Measurements from ENCODE around the gene RASAL1. TPM values are rescaled to one million over a fixed set of nuclear protein-coding genes. Genes with fewer than 3 reads are reported as not detected.

RASAL1 gene, protein sequence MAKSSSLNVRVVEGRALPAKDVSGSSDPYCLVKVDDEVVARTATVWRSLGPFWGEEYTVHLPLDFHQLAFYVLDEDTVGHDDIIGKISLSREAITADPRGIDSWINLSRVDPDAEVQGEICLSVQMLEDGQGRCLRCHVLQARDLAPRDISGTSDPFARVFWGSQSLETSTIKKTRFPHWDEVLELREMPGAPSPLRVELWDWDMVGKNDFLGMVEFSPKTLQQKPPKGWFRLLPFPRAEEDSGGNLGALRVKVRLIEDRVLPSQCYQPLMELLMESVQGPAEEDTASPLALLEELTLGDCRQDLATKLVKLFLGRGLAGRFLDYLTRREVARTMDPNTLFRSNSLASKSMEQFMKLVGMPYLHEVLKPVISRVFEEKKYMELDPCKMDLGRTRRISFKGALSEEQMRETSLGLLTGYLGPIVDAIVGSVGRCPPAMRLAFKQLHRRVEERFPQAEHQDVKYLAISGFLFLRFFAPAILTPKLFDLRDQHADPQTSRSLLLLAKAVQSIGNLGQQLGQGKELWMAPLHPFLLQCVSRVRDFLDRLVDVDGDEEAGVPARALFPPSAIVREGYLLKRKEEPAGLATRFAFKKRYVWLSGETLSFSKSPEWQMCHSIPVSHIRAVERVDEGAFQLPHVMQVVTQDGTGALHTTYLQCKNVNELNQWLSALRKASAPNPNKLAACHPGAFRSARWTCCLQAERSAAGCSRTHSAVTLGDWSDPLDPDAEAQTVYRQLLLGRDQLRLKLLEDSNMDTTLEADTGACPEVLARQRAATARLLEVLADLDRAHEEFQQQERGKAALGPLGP
- not detected for polyA plus RNA-seq (2013, experiment 1 of 2; ENCODE audit: insufficient read length)
- polyA plus RNA-seq (2013, experiment 2 of 2; ENCODE audit: insufficient read length) = not detected

GRCh38 chr12:113135178-113136127 is at the start of gene RASAL1:
RASAL1 (minus strand) TSS chr12:113135761; CDS start chr12:113135462, 299 bp downstream.
- no peak for DNase-seq

DNA sequence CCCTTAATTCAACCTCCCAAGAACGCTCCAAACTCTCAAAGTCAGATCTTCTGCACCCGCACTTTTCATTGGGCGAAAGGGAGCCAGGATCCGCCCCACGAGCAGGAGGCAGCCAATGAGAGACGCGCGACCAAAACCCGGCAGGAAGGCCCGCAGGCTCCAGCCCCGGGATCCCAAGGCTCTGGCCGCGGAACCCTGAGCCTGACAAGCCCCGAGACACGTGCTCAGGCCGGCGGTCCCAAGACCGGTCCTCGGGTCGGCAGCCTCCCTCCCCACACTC is 49.3 kb upstream of the RASAL1 start:
- DNase-seq = peak; percentile 89

GRCh38 chr12:113184098-113184899 is 48.7 kb upstream of the RASAL1 start:
- DNase-seq = no peak

DNA sequence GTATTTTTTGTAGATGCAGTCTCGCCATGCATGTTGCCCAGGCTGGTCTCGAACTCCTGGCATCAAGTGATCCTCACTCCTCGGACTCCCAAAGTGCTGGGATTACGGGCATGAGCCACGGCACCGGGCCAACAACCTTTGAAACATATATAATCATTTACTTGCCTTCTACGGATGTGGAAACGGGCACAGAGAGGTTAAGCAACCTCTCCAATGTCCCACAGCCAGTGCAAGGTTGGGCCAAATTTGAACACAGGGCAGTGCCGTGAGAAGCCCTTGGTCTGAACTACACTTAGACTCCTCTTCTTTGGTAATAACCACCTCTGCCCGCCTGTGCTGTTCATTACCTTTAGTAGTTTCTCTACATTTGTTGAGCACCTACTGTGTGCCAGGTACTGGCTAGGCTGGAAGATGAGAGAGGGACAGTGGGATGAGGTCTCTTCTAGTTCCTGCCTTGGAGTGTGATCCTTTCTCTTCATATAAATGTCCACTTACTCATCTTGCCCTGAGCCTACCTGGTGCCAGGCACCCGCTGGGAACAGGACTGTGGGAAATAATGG is 47.5 kb upstream of the RASAL1 start:
- DNase-seq = no peak

DNA sequence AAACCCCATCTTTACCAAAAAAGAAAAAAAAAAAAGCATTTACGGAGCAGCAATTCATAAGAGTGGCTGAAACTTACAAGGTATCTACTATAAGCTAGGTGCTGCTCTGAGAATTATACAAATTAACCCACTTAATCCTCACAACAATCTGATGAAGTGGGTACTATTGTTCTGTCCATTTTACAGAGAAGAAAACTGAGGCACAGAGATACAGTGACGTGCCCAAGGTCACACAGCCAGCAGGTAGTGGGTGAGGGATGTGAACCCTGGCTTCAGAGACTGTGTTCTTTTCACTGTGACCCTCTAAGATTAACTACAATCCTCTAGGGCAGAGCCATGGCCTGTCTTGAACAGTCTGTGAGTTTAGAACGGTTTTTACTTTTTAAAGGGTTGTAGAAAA is 46.4 kb upstream of the RASAL1 start:
- DNase-seq = no peak

DNA sequence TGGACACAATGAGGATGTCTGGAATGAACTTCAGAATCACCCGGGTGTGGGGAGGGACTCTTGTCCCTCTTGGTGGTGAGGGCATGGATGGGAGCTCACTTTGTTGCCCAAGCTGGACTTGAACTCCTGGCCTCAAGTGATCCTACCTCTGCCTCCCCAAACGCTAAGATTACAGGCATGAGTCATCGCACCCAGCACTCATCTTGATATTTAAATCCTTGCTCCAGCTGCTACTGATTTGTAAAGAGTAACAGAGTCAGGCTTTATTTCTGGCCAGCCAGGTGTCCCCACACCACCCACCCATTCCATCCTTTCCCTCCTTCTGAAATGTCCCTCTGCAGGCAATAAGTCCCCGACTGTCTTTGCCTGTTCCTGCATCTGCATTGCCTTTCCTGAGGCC is 44.8 kb upstream of the RASAL1 start:
- DNase-seq = no peak

GRCh38 chr12:113179023-113179422 is 43.5 kb upstream of the RASAL1 start:
- DNase-seq = no peak

DNA sequence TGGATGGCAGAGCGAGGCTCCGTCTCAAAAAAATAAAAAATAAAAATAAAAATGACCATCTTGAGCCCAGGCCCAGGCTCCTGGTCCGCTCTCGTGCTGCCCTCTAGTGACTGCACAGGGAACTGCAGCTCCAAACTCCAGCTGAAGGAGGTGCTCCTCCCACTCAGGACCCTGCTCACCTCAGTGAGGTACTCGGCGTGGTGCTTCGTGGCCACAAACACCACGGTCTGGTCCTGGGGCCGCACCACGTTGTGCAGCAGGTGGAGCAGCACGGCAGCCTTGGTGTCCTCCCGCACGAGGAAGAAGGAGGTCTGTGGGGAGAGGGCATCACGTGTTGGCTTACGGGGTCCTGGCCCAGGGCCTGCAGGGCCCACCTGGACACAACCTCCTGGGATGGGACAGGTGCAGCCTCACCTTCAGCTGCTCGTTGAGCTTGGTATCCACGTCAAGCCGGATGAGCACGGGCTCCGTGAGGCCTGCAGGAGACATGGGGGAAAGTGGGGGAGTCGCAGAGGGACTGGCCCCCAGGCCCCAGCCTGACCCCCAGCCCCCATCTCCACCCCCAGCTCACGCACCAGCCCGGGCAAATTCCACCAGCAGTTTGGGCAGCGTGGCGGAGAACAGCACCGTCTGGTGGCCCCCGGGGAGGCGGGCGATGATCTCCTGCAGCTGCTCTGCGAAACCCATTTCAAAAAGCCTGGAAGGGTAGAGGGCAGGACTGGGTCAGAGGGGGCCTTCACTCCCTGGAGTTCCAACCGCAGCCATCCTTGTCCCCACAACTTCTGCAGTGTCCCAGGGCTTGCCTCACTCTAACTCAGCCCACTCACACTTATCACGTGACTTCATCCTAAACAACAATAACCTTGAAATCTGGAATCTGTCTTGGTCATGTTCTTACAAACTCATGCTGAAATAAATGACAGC is 39.2 kb upstream of the RASAL1 start:
- DNase-seq = peak; percentile 50

- no peak for DNase-seq
These were observed 37.6 kb upstream of the RASAL1 start for GRCh38 chr12:113173081-113173698.

DNA sequence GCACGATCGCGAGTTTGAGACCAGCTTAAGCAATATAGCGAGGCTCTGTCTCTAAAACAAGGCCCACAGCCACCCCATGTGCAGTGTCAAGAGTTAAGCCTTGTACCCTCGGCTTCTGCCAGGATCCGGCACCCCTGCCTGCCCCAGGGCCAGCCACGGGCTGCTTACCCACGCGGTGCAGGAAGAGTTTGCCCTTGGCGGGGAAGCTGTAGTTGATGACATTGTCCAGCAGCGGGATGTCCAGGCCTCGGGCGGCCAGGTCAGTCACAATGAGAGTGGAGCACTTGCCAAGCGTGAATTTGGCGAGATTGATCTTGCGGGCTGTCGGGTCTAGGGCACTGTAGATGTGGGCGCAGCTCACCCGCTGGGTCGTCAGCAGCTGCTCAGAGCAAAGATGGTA is 36.6 kb upstream of the RASAL1 start:
- DNase-seq = no peak

- no peak for DNase-seq
These were observed 36.0 kb upstream of the RASAL1 start for GRCh38 chr12:113171543-113171942.

GRCh38 chr12:113170926-113171325 is 35.4 kb upstream of the RASAL1 start:
- DNase-seq = no peak

DNA sequence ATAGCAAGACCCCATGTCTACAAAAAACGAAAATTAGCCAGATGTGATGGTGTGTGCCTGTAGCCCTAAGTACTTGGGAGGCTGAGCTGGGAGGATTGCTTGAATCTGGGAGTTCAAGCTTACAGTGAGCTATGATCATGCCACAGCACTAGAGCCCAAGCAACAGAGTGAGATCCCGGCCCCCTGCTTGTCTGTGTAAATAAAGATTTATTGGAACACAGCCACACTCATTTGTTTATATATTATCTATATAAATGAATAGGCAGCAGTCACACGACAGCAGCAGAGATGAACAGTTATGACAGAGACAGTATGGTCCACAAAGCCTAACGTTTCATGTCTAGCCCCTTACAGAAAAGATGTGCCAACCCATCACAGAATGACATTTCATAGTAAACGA is 34.9 kb upstream of the RASAL1 start:
- DNase-seq = no peak

GRCh38 chr12:113169697-113170096 is 34.1 kb upstream of the RASAL1 start:
- DNase-seq = no peak

GRCh38 chr12:113167868-113168267 is 32.3 kb upstream of the RASAL1 start:
- DNase-seq = no peak

DNA sequence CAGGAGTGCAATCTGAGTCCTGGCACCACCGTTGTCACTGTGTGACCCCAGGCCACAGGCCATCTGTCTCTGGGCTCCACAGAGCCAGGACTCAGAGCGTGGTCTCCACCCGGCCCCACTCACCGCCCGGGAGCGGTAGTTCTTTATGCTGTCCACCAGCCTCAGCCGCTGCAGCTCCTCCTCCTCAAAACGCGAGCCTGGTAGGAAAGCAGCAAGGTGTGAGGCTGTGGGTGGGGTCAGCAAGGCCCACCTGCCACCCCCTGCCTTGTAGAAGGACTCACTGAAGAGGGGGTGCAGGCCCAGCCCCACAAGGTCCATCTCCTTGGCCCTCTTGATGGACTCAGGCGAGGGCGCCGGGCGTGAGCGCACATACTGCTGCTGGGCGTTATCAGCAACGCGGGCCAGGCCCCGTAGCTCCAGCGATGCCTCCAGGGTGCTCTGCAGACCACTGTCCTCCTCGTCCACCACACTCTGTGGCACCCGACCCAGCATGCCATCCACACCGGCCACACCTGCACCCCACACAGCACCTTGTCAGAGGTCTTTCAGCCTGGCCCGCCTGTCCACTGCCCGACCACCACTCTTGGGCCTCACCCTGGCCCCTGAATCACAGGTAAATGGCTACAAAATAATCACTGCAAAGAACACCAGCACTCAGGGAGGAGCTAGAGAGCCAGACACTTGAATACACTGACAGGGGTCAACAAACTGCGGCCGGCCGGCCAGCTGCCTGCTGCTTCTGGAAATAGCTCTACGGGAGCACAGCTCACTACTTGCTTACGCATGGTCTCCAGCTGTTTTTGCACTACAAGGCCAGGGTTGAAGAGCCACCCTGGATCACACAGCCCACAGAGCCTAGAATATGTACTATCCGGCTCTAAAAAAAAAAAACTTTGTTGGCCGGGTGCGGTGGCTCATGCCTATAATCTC is 30.2 kb upstream of the RASAL1 start:
- no peak for DNase-seq

- no peak for DNase-seq
These were observed 28.5 kb upstream of the RASAL1 start for GRCh38 chr12:113164014-113164413.

DNA sequence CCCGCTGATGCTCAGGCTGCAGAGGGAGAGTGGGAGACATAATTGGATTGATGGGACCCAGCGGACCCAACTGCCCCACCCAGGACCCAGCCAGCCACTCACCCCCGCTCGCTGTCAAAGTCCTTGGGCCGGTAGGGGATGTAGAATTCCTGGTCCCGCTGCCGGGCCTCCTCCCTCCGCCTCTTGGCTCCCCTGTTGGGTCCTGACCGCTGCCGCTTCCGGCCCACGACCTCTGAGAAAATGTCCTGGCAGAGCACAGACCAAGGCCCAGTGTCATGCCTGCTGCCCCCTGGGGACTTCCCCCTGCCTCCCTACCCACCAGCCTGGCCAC is 27.4 kb upstream of the RASAL1 start:
- no peak for DNase-seq

Measured in fibroblast of skin of abdomen (primary cell).